Activated CD4-positive, alpha-beta T cell treated with anti-CD3 and anti-CD28 coated beads, Interleukin-2, amount 10 ng/mL, durations not matched to agents 24 days and 14 days (primary cell): Measurements from ENCODE around the gene OAS1. TPM values are rescaled to one million over a fixed set of nuclear protein-coding genes. Genes with fewer than 3 reads are reported as not detected.
A peak's percentile ranks its signal among the peaks of the same experiment; 100 is the strongest.

ENCODE experiments used
- DNase-seq: peaks from one replicate; pipeline ENCODE4 v3.0.0; 2022
- H3K27ac Mint-ChIP-seq: one replicate; pipeline ENCODE4 v1.8.0; 2022; ENCODE audit warnings: mild to moderate bottlenecking, mixed read lengths
- H3K27me3 Mint-ChIP-seq: one replicate; pipeline ENCODE4 v1.8.0; 2022; ENCODE audit warnings: mixed read lengths
- H3K36me3 Mint-ChIP-seq: one replicate; pipeline ENCODE4 v1.8.0; 2022; ENCODE audit warnings: low read depth, mild to moderate bottlenecking, mixed read lengths
- H3K4me1 Mint-ChIP-seq: one replicate; pipeline ENCODE4 v1.8.0; 2021; ENCODE audit warnings: mixed read lengths
- H3K4me3 Mint-ChIP-seq: one replicate; pipeline ENCODE4 v1.8.0; 2022; ENCODE audit warnings: mild to moderate bottlenecking, moderate library complexity, mixed read lengths
- H3K9me3 Mint-ChIP-seq: one replicate; pipeline ENCODE4 v1.8.0; 2021; ENCODE audit warnings: mixed read lengths
- intact Hi-C: fragments of 100-400 bp; cut with micrococcal nuclease; formaldehyde crosslinking; loops from one replicate; pipeline ENCODE4 v1.15.1; 2023
- total RNA-seq: library from RNA; stranded (reverse); gene quantifications from 2 replicates; pipeline ENCODE4 v1.2.3, GENCODE V29; 2022

The OAS1 gene
- total RNA-seq, 1 donor from 2014 or later: 28.0 TPM

- no peaks in the 10 kb centered on the region for H3K27me3 Mint-ChIP-seq
- H3K27ac Mint-ChIP-seq: no peak overlapping the region
- intact Hi-C loops: no loop called here
- peaks cover 8% of the 10 kb centered on the region for H3K36me3 Mint-ChIP-seq
- H3K4me1 Mint-ChIP-seq: peaks cover 38% of the 10 kb centered on the region
- DNase-seq: no peak
- H3K4me3 Mint-ChIP-seq: no peak overlapping the region
- no peaks in the 10 kb centered on the region for H3K9me3 Mint-ChIP-seq
Measured at GRCh38 chr12:112936264-112936663, 29.5 kb downstream of the OAS1 start.

- H3K4me3 Mint-ChIP-seq: peak overlapping the region; percentile 13
- peaks cover 45% of the 10 kb centered on the region for H3K4me1 Mint-ChIP-seq
- no peak for DNase-seq
- H3K27ac Mint-ChIP-seq: peak overlapping the region; percentile 55
- H3K27me3 Mint-ChIP-seq: no peaks in the 10 kb centered on the region
- peaks cover 14% of the 10 kb centered on the region for H3K36me3 Mint-ChIP-seq
- intact Hi-C loops: no loop called here
- no peaks in the 10 kb centered on the region for H3K9me3 Mint-ChIP-seq
Measured at GRCh38 chr12:112936927-112937326, 30.2 kb downstream of the OAS1 start.

- H3K9me3 Mint-ChIP-seq: no peaks in the 10 kb centered on the region
- peaks cover 16% of the 10 kb centered on the region for H3K36me3 Mint-ChIP-seq
- H3K4me1 Mint-ChIP-seq: peaks cover 48% of the 10 kb centered on the region
- DNase-seq: peak; percentile 95
- H3K4me3 Mint-ChIP-seq: peak within 1 kb of the TSS; percentile 89
- intact Hi-C loops: loop anchor here (1.0 kb wide), 1 partner anchor 30 kb away; no protein-coding TSS in a partner anchor
- H3K27me3 Mint-ChIP-seq: no peaks in the 10 kb centered on the region
- peak within 1 kb of the TSS; percentile 96 for H3K27ac Mint-ChIP-seq
Measured at GRCh38 chr12:112937741-112938719, 31.3 kb downstream of the OAS1 start, which contains the start of gene OAS3. Gene OAS3 (plus strand): TSS chr12:112938474. CDS start chr12:112938531, 57 bp downstream.

GRCh38 chr12:112938751-112939150 lies 32.0 kb downstream of the OAS1 start:
- Mint-ChIP-seq H3K9me3 (no peaks in the 10 kb centered on the region), H3K4me1 (peaks cover 48% of the 10 kb centered on the region), H3K27ac (peak overlapping the region; percentile 96), H3K36me3 (peaks cover 20% of the 10 kb centered on the region), H3K4me3 (peak overlapping the region; percentile 89), H3K27me3 (no peaks in the 10 kb centered on the region)
- intact Hi-C loops: loop anchor here (1.0 kb wide), 2 partner anchors 30 to 40 kb away; partner anchors contain the start of gene OAS2
- no peak for DNase-seq

- Mint-ChIP-seq H3K27me3 (no peaks in the 10 kb centered on the region), H3K4me1 (peaks cover 49% of the 10 kb centered on the region), H3K36me3 (peaks cover 30% of the 10 kb centered on the region), H3K27ac (peak overlapping the region; percentile 96), H3K4me3 (peak overlapping the region; percentile 89), H3K9me3 (no peaks in the 10 kb centered on the region)
- intact Hi-C loops: loop anchor here (1.0 kb wide), 1 partner anchor 38 kb away; the partner anchor contains the start of gene OAS2
- peak; percentile 76 for DNase-seq
Measured at GRCh38 chr12:112939761-112940381, 33.1 kb downstream of the OAS1 start.

- peaks cover 50% of the 10 kb centered on the region for H3K4me1 Mint-ChIP-seq
- intact Hi-C loops: no loop called here
- no peak for DNase-seq
- no peaks in the 10 kb centered on the region for H3K27me3 Mint-ChIP-seq
- peak overlapping the region; percentile 34 for H3K4me3 Mint-ChIP-seq
- H3K9me3 Mint-ChIP-seq: no peaks in the 10 kb centered on the region
- peaks cover 46% of the 10 kb centered on the region for H3K36me3 Mint-ChIP-seq
- peak overlapping the region; percentile 60 for H3K27ac Mint-ChIP-seq
Measured at GRCh38 chr12:112941528-112942335, 35.0 kb downstream of the OAS1 start.

- no peak for DNase-seq
Measured at GRCh38 chr12:112942572-112942971, 35.8 kb downstream of the OAS1 start.

GRCh38 chr12:112944024-112944690 lies 37.4 kb downstream of the OAS1 start:
- Mint-ChIP-seq H3K9me3 (peaks cover 3% of the 10 kb centered on the region), H3K27me3 (no peaks in the 10 kb centered on the region), H3K36me3 (peaks cover 62% of the 10 kb centered on the region), H3K27ac (peak overlapping the region; percentile 39), H3K4me1 (peaks cover 36% of the 10 kb centered on the region), H3K4me3 (no peak overlapping the region)
- DNase-seq: no peak
- intact Hi-C loops: no loop called here

More at GRCh38 chr12:112942572-112942971, 35.8 kb downstream of the OAS1 start:
- Mint-ChIP-seq H3K27me3 (no peaks in the 10 kb centered on the region), H3K27ac (no peak overlapping the region), H3K9me3 (peaks cover 3% of the 10 kb centered on the region), H3K4me1 (peaks cover 44% of the 10 kb centered on the region), H3K36me3 (peaks cover 54% of the 10 kb centered on the region), H3K4me3 (no peak overlapping the region)
- intact Hi-C loops: no loop called here

GRCh38 chr12:112945515-112945914 lies 38.8 kb downstream of the OAS1 start:
- Mint-ChIP-seq H3K36me3 (peaks cover 64% of the 10 kb centered on the region), H3K4me1 (peaks cover 23% of the 10 kb centered on the region), H3K4me3 (no peak overlapping the region), H3K27ac (no peak overlapping the region), H3K9me3 (peaks cover 3% of the 10 kb centered on the region), H3K27me3 (no peaks in the 10 kb centered on the region)
- intact Hi-C loops: no loop called here
- DNase-seq: no peak

- Mint-ChIP-seq H3K27ac (no peak overlapping the region), H3K27me3 (no peaks in the 10 kb centered on the region), H3K4me3 (no peak overlapping the region), H3K36me3 (peaks cover 65% of the 10 kb centered on the region), H3K9me3 (peaks cover 3% of the 10 kb centered on the region), H3K4me1 (peaks cover 18% of the 10 kb centered on the region)
- intact Hi-C loops: no loop called here
- DNase-seq: no peak
Measured at GRCh38 chr12:112946236-112947000, 39.7 kb downstream of the OAS1 start.

GRCh38 chr12:112947314-112947713 lies 40.6 kb downstream of the OAS1 start:
- Mint-ChIP-seq H3K9me3 (peaks cover 3% of the 10 kb centered on the region), H3K27me3 (no peaks in the 10 kb centered on the region), H3K4me3 (no peak overlapping the region), H3K27ac (no peak overlapping the region), H3K36me3 (peaks cover 66% of the 10 kb centered on the region), H3K4me1 (peaks cover 10% of the 10 kb centered on the region)
- DNase-seq: no peak
- intact Hi-C loops: no loop called here

GRCh38 chr12:112947761-112948160 lies 41.0 kb downstream of the OAS1 start:
- H3K9me3 Mint-ChIP-seq: peaks cover 3% of the 10 kb centered on the region
- H3K27ac Mint-ChIP-seq: no peak overlapping the region
- H3K4me3 Mint-ChIP-seq: no peak overlapping the region
- H3K27me3 Mint-ChIP-seq: no peaks in the 10 kb centered on the region
- DNase-seq: no peak
- H3K36me3 Mint-ChIP-seq: peaks cover 69% of the 10 kb centered on the region
- H3K4me1 Mint-ChIP-seq: peaks cover 10% of the 10 kb centered on the region
- intact Hi-C loops: no loop called here
